B cell (primary cell): ENCODE measurements around the gene TKFC. TPM values are rescaled to one million over a fixed set of nuclear protein-coding genes. Genes with fewer than 3 reads are reported as not detected.

ENCODE experiments used
- ATAC-seq: fragments of 200-7000 bp; cut with Tn5 transposase; one replicate; pipeline ENCODE4 v1.10.0; 2021; ENCODE audit warnings: low read depth, mild to moderate bottlenecking, moderate number of reproducible peaks, moderate library complexity
- CTCF ChIA-PET: fragments of 350-600 bp; sonication (Branson Sonifier 250); formaldehyde crosslinking; loops from one replicate; lab custom pipeline; 2021; ENCODE audit warnings: antibody characterized with exemption, inconsistent platforms; lab: Charles Lee
- POLR2A ChIA-PET: fragments of 350-600 bp; sonication (Branson Sonifier 250); formaldehyde crosslinking; loops from one replicate; lab custom pipeline; 2021; ENCODE audit warnings: antibody characterized with exemption; lab: Charles Lee
- DNase-seq: peaks from one replicate; pipeline ENCODE4 v3.0.0; 2013
- H2AFZ ChIP-seq: 2 replicates; pipeline ENCODE4 v1.6.1; 2012; ENCODE audit warnings: mild to moderate bottlenecking, low read depth, low read length; ENCODE audit not compliant: insufficient read depth, poor library complexity, severe bottlenecking
- H3K27ac ChIP-seq, 2 donors: 1 replicate in 1 of 2; 2 replicates in 1 of 2; pipeline ENCODE4 v1.5.1; 2012 to 2013; ENCODE audit warnings: low read length in 2 of 2, mild to moderate bottlenecking in 2 of 2, moderate library complexity in 1 of 2
- H3K27me3 ChIP-seq, 4 experiments: fragments of 200-600 bp in 1 of 4; sonication (generic) in 1 of 4; replicated peaks in 1 of 4; 1 replicate in 2 of 4; 2 replicates in 2 of 4; pipeline versions ENCODE4 v1.6.1 to v1.7.0; 2013 to 2016; ENCODE audit warnings: low read length in 3 of 4, mild to moderate bottlenecking in 2 of 4, mixed read lengths in 1 of 4, moderate library complexity in 1 of 4; ENCODE audit not compliant: insufficient read depth in 4 of 4, control insufficient read depth in 3 of 4; ENCODE audit errors: control extremely low read depth in 1 of 4
- H3K36me3 ChIP-seq, 2 experiments: replicated peaks in 1 of 2; 1 replicate in 1 of 2; 2 replicates in 1 of 2; pipeline versions ENCODE4 v1.6.1 to v1.7.1; 2013; ENCODE audit warnings: low read length in 1 of 2; ENCODE audit not compliant: insufficient read depth in 2 of 2, control insufficient read depth in 1 of 2; ENCODE audit errors: control extremely low read depth in 1 of 2, extremely low read depth in 1 of 2
- H3K4me1 ChIP-seq, 2 donors: fragments of 200-600 bp in 1 of 2; sonication (generic) in 1 of 2; 1 replicate in 1 of 2; 2 replicates in 1 of 2; pipeline versions ENCODE4 v1.5.1 to v1.6.1; 2013 to 2017; ENCODE audit warnings: low read length in 2 of 2; ENCODE audit not compliant: control insufficient read depth in 2 of 2, insufficient read depth in 2 of 2
- H3K4me2 ChIP-seq: replicated peaks from 2 replicates; pipeline ENCODE3; 2012; ENCODE audit warnings: mild to moderate bottlenecking, low read depth, low read length; ENCODE audit not compliant: poor library complexity, severe bottlenecking
- H3K4me3 ChIP-seq, 5 experiments: fragments of 200-600 bp in 1 of 5; sonication (generic) in 1 of 5; 1 replicate in 3 of 5; 2 replicates in 2 of 5; pipeline versions ENCODE4 v1.5.1 to v1.7.0; 2011 to 2016; ENCODE audit warnings: low read length in 4 of 5, mild to moderate bottlenecking in 4 of 5, low read depth in 2 of 5, control low read depth in 1 of 5, moderate library complexity in 1 of 5; ENCODE audit not compliant: insufficient read depth in 1 of 5; ENCODE audit errors: control extremely low read depth in 1 of 5, extremely low read depth in 1 of 5
- H3K79me2 ChIP-seq: fragments of 200-600 bp; sonication (generic); one replicate; pipeline ENCODE4 v1.6.0; 2016; ENCODE audit warnings: low read length; ENCODE audit not compliant: control insufficient read depth, insufficient read depth
- H3K9ac ChIP-seq: fragments of 200-600 bp; sonication (generic); 2 replicates; pipeline ENCODE4 v1.6.1; 2017; ENCODE audit warnings: mild to moderate bottlenecking, low read length, moderate library complexity
- H3K9me3 ChIP-seq, 3 donors: one replicate each; pipeline versions ENCODE4 v1.6.1 to v1.7.1; 2013; ENCODE audit warnings: low read length in 2 of 3; ENCODE audit not compliant: control insufficient read depth in 2 of 3, insufficient read depth in 1 of 3; ENCODE audit errors: control extremely low read depth in 1 of 3
- H4K20me1 ChIP-seq: 2 replicates; pipeline ENCODE4 v1.6.0; 2012; ENCODE audit warnings: mild to moderate bottlenecking, low read length; ENCODE audit not compliant: insufficient read depth, control insufficient read depth, poor library complexity, severe bottlenecking
- H3K27ac Mint-ChIP-seq: one replicate; pipeline ENCODE4 v1.8.0; 2021; ENCODE audit warnings: mixed read lengths
- H3K27me3 Mint-ChIP-seq: one replicate; pipeline ENCODE4 v1.8.0; 2021; ENCODE audit warnings: mixed read lengths
- H3K4me1 Mint-ChIP-seq: one replicate; pipeline ENCODE4 v1.8.0; 2021; ENCODE audit warnings: mixed read lengths
- H3K4me3 Mint-ChIP-seq: one replicate; pipeline ENCODE4 v1.8.0; 2021; ENCODE audit warnings: mixed read lengths
- H3K9me3 Mint-ChIP-seq: one replicate; pipeline ENCODE4 v1.8.0; 2022; ENCODE audit warnings: mixed read lengths; ENCODE audit not compliant: insufficient read depth
- EZH2 ChIP-seq: IDR thresholded peaks from 2 replicates; pipeline ENCODE4 v1.6.1; 2012; ENCODE audit warnings: borderline replicate concordance, low read depth, mild to moderate bottlenecking, moderate library complexity, low read length; ENCODE audit not compliant: insufficient read depth, poor library complexity, severe bottlenecking
- WGBS: methylation state at CpG from one replicate; pipeline ENCODE4 v1.1.5; 2013; ENCODE audit warnings: missing lambda C conversion rate; ENCODE audit not compliant: insufficient coverage; 5-methylcytosine and 5-hydroxymethylcytosine counted together
- intact Hi-C: fragments of 100-400 bp; cut with micrococcal nuclease; formaldehyde crosslinking; loops from one replicate; pipeline ENCODE4 v1.10.0; 2022
- polyA plus RNA-seq: library from polyadenylated mRNA; depleted of rRNA; stranded (reverse); fragments of >200 nt; gene quantifications from 2 replicates; pipeline ENCODE4 v1.2.3, GENCODE V29; 2012
- total RNA-seq, 2 donors: library from RNA; stranded (reverse); fragments of 120-200 nt in 1 of 2; gene quantifications; 1 replicate in 1 of 2; 2 replicates in 1 of 2; pipeline versions ENCODE4 v1.2.3 to v1.2.4, GENCODE V29; 2013 to 2022
- TF ChIP-seq, protein P1 (sequence below): fragments of 200-600 bp; IDR thresholded peaks from one replicate; pipeline ENCODE4 v1.8.0; 2022; ENCODE audit warnings: antibody characterized with exemption, mild to moderate bottlenecking

The TKFC gene
- total and polyA plus RNA-seq, 2 donors (not counting 1 experiment from before 2014, with no cell fraction given), result 82.3 to 86.3 TPM

DNA sequence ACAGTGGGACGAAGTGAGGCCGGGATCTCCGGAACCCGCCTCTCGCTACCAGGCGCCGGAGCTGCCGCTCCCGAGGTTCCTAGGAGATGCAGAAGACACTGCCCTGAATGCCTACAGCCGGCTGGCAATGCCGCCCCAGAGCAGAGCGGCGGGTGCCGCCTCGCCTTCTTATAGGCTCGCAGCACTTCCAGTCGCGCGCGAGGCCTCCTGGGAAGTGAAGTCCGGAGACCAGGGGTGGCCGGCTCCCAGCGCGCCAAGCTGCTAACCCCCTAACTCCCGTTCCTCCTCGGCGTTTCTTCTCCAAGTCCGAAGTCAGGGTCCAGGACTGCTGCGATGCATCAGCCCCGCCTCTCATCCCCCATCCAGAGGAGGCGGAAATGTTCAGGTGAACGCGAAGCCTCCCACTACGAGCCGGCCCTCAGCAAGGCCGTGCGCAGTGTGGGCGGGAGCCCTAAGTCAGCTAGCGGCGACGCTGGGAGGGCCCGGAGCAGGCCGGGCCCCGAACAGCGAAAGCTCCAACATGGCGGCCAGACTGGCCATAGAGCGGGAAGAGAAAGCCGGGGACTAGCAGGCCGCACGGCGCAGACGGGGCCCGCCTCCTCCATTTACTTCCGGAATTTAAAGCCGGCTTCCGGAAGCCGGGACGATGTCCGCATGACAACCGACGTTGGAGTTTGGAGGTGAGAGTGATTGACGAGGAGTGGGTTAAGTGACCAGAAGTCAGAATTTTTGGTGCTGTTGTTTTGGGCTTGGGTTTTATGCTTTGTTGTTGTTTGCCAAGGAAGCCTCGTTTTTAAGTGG, 28.9 kb downstream of the TKFC start, which contains the start of the genes CYB561A3 and TMEM138:
Gene CYB561A3, minus strand, starts transcription at position 142 of the 801 bp plus-strand sequence. CDS start 5,169 bp downstream, outside the sequence.
Gene TMEM138, plus strand, starts transcription at position 634 of the 801 bp plus-strand sequence. CDS start 2,017 bp downstream, outside the sequence.
- Histone ChIP-seq H3K79me2 (peaks cover 64% of the 10 kb centered on the region), H3K9me3 (no peaks in the 10 kb centered on the region), H3K4me1 (peaks cover 43 to 49% of the 10 kb centered on the region in 2 donors), H3K36me3 (peaks cover 0 to 25% of the 10 kb centered on the region in 2 experiments), H4K20me1 (peaks cover 13% of the 10 kb centered on the region), H2AFZ (peak within 1 kb of the TSS; percentile 97), H3K4me2 (peak within 1 kb of the TSS; percentile 86), H3K27me3 (no peaks in the 10 kb centered on the region), H3K9ac (peak within 1 kb of the TSS; percentile 95), H3K27ac (peak within 1 kb of the TSS; percentile 93), H3K4me3 (peak within 1 kb of the TSS; percentile 86 to 99 (median 97))
- Mint-ChIP-seq H3K4me1 (peaks cover 53% of the 10 kb centered on the region), H3K27ac (peak within 1 kb of the TSS; percentile 98), H3K9me3 (no peaks in the 10 kb centered on the region), H3K4me3 (peak within 1 kb of the TSS; percentile 99), H3K27me3 (no peaks in the 10 kb centered on the region)
- intact Hi-C loops, result loop anchor here (1.0 kb wide), 2 partner anchors 26 to 68 kb away; partner anchors contain the start of gene SDHAF2
- ChIA-PET POLR2A (interaction anchor here (0.6 to 3.2 kb wide), 16 partner anchors 8 to 371 kb away, joined by 3 to 24 read pairs (median 4); partner anchors contain the start of genes CPSF7, DDB1, SDHAF2 and TKFC), CTCF (interaction anchor here (0.9 to 20.9 kb wide), 8 partner anchors 8 to 447 kb away, joined by 3 to 436 read pairs (median 6); partner anchors contain the start of genes DDB1, TKFC and TMEM216)
- TF ChIP-seq, protein P1, sequence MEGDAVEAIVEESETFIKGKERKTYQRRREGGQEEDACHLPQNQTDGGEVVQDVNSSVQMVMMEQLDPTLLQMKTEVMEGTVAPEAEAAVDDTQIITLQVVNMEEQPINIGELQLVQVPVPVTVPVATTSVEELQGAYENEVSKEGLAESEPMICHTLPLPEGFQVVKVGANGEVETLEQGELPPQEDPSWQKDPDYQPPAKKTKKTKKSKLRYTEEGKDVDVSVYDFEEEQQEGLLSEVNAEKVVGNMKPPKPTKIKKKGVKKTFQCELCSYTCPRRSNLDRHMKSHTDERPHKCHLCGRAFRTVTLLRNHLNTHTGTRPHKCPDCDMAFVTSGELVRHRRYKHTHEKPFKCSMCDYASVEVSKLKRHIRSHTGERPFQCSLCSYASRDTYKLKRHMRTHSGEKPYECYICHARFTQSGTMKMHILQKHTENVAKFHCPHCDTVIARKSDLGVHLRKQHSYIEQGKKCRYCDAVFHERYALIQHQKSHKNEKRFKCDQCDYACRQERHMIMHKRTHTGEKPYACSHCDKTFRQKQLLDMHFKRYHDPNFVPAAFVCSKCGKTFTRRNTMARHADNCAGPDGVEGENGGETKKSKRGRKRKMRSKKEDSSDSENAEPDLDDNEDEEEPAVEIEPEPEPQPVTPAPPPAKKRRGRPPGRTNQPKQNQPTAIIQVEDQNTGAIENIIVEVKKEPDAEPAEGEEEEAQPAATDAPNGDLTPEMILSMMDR, result no peak
- ATAC-seq (peak; percentile 72), DNase-seq (peak; percentile 94)
- WGBS, result 0% methylated on average over 62 of the region's 63 CpGs

DNA sequence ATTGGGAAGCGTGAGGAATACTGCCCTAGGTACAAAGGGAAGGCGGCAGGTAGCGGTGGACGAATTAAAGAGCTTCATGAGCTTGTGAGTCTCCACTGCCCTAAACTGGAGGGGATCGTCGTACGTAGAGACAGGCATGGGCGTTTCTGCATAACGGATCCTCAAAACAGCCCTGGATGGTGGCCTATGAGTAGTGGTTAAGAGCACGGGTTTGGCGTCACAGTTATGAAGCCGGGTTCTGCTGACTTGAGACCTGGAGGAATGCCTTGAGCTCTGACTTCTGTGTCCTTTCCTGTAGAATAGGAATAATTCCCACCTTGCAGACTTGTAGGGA, 29.5 kb downstream of the TKFC start:
- ChIA-PET POLR2A (interaction anchor here (0.8 to 3.2 kb wide), 12 partner anchors 8 to 67 kb away, joined by 3 to 24 read pairs (median 8); partner anchors contain the start of genes CPSF7, DDB1, SDHAF2 and TKFC), CTCF (interaction anchor here (0.9 to 20.9 kb wide), 6 partner anchors 9 to 73 kb away, joined by 3 to 436 read pairs (median 16); partner anchors contain the start of genes DDB1, TKFC and TMEM216)
- H3K27me3 ChIP-seq, result no peaks in the 10 kb centered on the region
- H4K20me1 ChIP-seq, result peaks cover 13% of the 10 kb centered on the region
- ATAC-seq, result no peak
- peak overlapping the region; percentile 98 for H3K27ac Mint-ChIP-seq
- H3K9me3 Mint-ChIP-seq, result no peaks in the 10 kb centered on the region
- H3K27me3 Mint-ChIP-seq, result no peaks in the 10 kb centered on the region
- no peak for DNase-seq
- H3K27ac ChIP-seq, result peak overlapping the region; percentile 93
- peaks cover 0 to 30% of the 10 kb centered on the region in 2 experiments for H3K36me3 ChIP-seq
- H3K4me1 Mint-ChIP-seq, result peaks cover 47% of the 10 kb centered on the region
- peak overlapping the region; percentile 86 for H3K4me2 ChIP-seq
- H2AFZ ChIP-seq, result peak overlapping the region; percentile 97
- peaks cover 41 to 44% of the 10 kb centered on the region in 2 donors for H3K4me1 ChIP-seq
- 2% methylated on average over 12 of the region's 12 CpGs for WGBS
- intact Hi-C loops, result loop anchor here (1.0 kb wide), 2 partner anchors 26 to 68 kb away; partner anchors contain the start of gene SDHAF2
- H3K79me2 ChIP-seq, result peaks cover 64% of the 10 kb centered on the region
- peak overlapping the region; percentile 95 for H3K9ac ChIP-seq
- peak overlapping the region; percentile 86 to 99 (median 97) for H3K4me3 ChIP-seq
- TF ChIP-seq, protein P1, result no peak
- TF ChIP-seq EZH2, result no peak
- H3K9me3 ChIP-seq, result no peaks in the 10 kb centered on the region
- H3K4me3 Mint-ChIP-seq, result peak overlapping the region; percentile 99
